ENCODE measurements around the gene ANKRD11.
"Not testable (repeated sequence)": the region's sequence is repeated elsewhere in the genome, so short reads cannot be mapped to it uniquely, and the experiment has no call there.

The ANKRD11 gene

GRCh38 chr16:89264800-89265550, 225.4 kb downstream of the ANKRD11 start:
- no peak for DNase-seq (ENCODE audit: low spot score)

GRCh38 chr16:89261691-89262563, 228.4 kb downstream of the ANKRD11 start:
- DNase-seq (ENCODE audit: low spot score) = peak; percentile 37

DNA sequence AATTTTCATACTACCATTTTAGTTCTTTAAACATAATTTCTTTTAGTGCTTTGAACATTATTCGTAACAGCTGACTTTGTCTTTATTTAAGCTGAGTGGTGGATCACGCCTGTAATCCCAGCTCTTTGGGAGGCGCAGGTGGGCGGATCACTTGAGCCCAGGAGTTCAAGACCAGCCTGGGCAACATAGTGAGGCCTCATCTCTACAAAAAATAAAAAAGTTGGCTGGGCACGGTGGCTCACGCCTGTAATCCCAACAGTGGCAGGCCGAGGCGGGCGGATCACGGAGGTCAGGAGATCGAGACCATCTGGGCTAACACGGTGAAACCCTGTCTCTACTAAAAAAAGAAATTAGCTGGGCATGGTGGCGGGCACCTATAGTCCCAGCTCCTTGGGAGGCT, 230.5 kb downstream of the ANKRD11 start:
- not testable (repeated sequence) for DNase-seq (ENCODE audit: low spot score)

DNA sequence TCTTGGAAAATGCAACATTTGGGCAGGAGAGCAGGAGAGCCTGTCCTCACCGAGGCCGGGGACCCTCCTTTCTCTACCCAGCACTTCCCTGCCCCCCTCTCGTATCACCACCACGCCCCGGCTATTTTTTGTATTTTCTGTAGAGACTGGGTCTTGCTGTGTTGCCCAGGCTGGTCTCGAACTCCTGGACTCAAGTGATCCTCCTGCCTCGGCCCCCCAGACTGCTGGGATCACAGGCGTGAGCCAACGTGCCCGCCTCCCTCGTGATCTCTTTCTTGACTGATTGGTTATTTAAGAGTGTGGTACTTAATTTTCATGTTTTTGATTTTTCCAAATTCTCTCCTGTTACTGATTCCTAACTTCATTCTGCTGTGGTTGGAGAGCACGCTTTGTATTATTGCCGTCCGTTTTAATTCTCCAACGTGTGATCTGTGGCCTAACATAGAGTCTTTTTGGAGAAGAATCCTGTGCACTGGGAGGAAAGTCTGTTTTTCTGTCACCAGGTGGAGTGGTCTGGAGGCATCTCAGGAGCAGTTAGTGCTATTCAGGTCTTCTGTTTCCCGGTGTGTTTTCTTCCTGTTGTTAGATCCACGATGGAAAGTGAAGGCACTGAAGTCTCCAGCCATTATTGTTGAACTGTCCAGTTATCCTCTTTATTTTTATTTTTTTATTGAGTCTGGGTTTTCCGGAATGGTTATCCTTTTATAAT, 232.4 kb downstream of the ANKRD11 start:
- DNase-seq (ENCODE audit: low spot score) = no peak

- peak; percentile 54 for DNase-seq (ENCODE audit: low spot score)
These were observed 233.1 kb downstream of the ANKRD11 start for GRCh38 chr16:89257281-89257731.

GRCh38 chr16:89256651-89257254, 233.6 kb downstream of the ANKRD11 start:
- DNase-seq (ENCODE audit: low spot score) = peak; percentile 88

DNA sequence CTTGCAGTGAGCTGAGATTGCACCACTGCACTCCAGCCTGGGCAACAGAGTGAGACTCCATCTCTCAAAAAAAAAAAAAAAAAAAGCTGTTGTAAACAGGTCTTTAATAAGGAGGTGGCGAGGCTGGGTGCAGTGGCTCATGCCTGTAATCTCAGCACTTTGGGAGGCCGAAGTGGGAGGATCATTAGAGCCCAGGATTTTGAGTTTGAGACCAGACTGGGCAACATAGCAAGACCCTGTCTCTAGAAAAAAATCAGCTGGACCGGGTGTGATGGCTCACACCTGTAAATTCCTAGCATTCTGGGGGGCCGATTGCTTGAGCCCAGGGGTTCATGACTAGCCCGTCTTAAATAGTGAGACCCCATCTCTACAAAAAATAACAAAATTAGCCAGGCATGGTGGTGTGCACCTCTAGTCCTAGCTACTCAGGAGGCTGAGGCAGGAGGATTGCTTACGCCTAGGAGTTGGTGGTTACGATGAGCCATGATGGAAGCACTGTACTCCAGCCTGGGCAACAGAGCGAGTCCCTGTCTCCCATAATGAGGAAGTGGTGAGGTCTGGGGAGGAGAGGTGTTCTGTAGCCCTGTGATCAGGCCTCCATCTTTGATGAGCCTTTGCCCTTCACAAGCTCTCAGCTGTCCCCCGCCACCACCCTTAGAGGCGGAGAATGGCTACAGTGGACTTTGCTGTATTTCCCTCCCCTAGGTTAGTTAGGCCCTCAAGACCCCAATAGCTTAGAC, 236.6 kb downstream of the ANKRD11 start:
- DNase-seq (ENCODE audit: low spot score) = no peak

DNA sequence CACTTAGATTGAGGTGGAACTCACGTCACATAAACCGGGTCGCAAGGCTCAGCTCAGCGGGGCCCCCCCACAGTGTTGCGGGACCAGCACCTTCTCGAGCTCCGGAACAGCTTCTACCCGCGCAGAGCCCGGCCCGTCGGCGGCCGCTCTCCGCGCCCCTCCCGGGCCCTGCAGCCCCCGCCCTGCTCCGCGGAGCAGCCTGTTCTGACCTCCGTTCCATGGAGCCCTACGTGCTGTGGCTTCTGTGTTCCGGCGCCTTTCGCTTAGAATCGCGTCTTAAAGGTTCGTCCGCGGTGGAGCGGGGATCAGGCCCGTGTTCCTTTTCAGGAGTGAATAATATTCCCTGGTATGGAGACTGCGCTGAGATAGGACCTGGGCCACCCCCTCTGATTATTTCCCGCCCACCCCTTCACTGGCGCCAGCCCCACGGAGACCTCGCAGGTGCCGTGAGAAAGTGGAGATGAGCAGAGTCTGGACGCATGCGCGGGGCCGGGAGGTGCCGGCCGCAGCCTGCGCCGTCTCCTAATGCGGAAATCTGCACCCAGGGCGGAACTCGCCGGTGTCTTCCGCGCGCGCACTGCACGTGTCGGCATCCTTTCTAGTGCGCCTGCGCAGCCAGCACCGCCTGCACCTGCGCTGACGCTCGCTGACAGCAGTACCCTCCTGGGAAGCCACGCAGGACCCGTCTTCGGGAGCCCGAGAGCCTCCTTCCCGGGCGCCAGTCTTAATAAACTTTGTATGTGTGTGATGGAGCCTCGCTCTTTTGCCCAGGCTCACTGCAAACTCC, 242.0 kb downstream of the ANKRD11 start:
- no peak for DNase-seq (ENCODE audit: low spot score)

DNA sequence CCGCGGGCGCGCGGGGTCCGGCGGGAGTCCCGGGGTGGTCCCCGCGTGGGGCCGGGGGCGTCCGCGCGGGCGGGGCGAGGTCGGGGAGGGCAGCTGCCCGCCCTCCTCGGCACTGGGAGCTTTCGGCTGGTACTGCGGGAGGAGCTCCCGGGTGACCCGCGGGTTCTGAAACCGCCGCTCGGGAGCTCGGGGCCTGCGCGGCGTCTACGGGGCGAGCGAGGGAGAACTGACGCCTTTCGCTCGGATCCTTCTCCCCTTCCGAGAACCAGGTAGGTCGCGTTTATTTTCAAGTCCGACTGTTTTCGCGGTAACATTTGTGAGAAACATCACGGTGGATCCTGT, 242.7 kb downstream of the ANKRD11 start:
- DNase-seq (ENCODE audit: low spot score) = not testable (repeated sequence)

GRCh38 chr16:89246903-89247733, 243.2 kb downstream of the ANKRD11 start:
- peak; percentile 96 for DNase-seq (ENCODE audit: low spot score)

GRCh38 chr16:89246383-89246902, 243.9 kb downstream of the ANKRD11 start:
- no peak for DNase-seq (ENCODE audit: low spot score)

DNA sequence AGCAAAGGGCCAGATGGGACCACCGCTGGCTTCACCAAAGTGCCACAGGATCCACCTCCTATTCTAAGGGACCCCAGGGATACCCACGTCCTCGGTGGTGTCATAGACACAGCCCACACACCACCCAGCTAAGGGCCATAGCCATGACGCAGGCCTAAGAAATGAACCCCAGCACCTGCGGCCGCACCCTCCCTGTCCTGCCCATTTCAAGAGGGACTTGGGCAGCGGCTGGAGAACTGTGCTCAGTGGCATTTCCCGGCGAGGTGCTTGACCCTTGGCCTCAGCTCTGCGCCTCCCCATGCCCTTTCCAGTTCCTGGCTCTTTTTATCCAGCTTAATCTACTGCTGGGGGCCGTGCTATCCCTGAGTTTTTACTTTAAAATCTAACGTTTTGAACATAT, 245.6 kb downstream of the ANKRD11 start:
- DNase-seq (ENCODE audit: low spot score) = no peak

DNA sequence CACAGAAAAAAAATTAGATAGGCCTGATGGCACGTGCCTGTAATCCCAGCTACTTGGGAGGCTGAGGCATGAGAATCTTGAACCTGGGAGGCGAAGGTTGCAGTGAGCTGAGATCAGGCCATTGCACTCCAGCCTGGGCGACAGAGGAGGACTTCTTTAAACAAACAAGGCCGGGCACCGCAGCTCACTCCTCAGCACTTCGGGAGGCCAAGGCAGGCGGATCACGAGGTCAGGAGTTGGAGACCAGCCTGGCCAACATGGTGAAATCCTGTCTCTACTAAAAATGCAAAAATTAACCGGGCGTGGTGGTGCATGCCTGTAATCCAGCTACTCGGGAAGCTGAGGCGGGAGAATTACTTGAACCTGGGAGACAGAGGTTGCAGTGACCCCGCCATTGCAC, 246.1 kb downstream of the ANKRD11 start:
- not testable (repeated sequence) for DNase-seq (ENCODE audit: low spot score)

DNA sequence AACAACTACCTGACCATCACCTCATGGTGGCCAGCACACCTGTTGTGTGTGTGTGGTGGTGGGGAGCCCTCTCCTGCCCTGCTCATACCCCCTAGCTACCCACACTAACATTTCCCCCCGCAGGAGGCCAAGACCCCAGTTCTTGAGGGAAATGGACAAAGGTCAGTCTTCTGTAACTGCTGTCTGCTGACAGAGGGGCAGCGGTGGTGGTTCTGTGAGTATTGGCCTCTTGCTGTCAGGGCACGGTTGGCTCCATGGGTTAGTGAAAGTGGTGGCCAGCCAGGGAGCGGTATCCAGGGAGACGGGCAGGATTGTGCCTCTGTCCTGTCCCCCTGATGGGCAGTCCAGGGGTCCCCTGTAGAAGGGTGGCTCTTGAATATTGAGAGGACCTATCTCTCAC, 246.7 kb downstream of the ANKRD11 start:
- DNase-seq (ENCODE audit: low spot score) = no peak

- DNase-seq (ENCODE audit: low spot score) = no peak
These were observed 247.6 kb downstream of the ANKRD11 start for GRCh38 chr16:89242795-89243200.

DNA sequence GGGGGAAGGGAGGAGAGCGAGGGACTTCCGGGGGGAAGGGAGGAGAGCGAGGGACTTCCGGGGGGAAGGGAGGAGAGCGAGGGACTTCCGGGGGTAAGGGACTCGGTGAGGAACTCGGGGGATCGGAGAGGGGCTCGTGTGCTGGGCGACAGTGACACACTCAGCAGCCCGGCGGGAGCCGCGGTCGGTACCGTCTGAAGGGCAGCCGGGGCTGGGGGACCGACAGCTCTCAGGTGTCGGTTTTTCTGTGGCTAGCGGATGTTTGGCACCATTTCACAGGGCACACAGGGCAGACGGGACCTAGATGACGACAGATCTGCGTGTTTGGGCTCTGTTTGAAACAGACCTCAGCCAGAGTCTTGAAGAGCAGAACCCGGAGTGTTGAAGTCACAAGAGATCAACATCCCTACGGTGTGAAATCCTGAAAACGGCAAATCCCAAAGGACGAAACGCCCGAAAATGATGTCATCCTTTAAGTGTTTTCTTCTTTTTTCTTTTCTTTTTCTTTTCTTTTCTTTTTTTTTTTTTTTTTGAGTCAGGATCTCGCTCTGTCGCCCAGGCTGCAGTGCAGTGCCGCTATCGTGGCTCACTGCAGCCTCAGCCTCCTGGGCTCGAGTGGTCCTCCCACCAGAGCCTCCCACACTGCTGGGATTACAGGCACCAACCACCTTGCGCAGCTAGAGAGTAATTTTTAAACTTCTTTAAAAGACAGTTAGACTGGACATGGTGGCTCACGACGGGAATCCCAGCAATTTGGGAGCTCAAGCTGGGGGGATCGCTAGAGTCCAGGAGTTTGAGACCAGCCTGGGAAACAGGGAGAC, 249.0 kb downstream of the ANKRD11 start:
- DNase-seq (ENCODE audit: low spot score) = peak; percentile 84

DNA sequence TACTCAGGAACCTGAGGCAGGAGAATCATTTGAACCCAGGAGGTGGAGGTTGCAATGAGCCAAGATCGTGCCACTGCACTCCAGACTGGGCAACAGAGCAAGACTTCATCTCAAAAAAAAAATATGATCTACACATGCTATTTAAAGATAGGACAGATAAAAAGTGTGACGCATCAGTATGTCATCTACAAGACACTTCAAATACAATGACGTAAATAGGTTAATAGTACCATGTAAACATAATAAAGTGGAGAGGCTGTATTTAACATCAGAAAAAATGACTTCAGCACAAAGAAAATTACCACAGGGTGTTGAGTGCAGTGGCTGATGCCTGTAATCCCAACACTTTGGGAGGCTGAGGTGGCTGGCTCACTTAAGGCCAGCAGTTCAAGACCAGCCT, 252.6 kb downstream of the ANKRD11 start:
- no peak for DNase-seq (ENCODE audit: low spot score)

GRCh38 chr16:89233678-89234490, 256.5 kb downstream of the ANKRD11 start:
- DNase-seq (ENCODE audit: low spot score) = no peak
